Measurements from ENCODE around the gene GSTK1. TPM values are rescaled to one million over a fixed set of nuclear protein-coding genes. Genes with fewer than 3 reads are reported as not detected.

Gene GSTK1
- total and polyA plus RNA-seq, 9 of the 15 experiments (the other 6 are each of a cell fraction or from before 2014, with no cell fraction given) = 155 to 441 (median 233) TPM

- TF ChIP-seq, protein P1, sequence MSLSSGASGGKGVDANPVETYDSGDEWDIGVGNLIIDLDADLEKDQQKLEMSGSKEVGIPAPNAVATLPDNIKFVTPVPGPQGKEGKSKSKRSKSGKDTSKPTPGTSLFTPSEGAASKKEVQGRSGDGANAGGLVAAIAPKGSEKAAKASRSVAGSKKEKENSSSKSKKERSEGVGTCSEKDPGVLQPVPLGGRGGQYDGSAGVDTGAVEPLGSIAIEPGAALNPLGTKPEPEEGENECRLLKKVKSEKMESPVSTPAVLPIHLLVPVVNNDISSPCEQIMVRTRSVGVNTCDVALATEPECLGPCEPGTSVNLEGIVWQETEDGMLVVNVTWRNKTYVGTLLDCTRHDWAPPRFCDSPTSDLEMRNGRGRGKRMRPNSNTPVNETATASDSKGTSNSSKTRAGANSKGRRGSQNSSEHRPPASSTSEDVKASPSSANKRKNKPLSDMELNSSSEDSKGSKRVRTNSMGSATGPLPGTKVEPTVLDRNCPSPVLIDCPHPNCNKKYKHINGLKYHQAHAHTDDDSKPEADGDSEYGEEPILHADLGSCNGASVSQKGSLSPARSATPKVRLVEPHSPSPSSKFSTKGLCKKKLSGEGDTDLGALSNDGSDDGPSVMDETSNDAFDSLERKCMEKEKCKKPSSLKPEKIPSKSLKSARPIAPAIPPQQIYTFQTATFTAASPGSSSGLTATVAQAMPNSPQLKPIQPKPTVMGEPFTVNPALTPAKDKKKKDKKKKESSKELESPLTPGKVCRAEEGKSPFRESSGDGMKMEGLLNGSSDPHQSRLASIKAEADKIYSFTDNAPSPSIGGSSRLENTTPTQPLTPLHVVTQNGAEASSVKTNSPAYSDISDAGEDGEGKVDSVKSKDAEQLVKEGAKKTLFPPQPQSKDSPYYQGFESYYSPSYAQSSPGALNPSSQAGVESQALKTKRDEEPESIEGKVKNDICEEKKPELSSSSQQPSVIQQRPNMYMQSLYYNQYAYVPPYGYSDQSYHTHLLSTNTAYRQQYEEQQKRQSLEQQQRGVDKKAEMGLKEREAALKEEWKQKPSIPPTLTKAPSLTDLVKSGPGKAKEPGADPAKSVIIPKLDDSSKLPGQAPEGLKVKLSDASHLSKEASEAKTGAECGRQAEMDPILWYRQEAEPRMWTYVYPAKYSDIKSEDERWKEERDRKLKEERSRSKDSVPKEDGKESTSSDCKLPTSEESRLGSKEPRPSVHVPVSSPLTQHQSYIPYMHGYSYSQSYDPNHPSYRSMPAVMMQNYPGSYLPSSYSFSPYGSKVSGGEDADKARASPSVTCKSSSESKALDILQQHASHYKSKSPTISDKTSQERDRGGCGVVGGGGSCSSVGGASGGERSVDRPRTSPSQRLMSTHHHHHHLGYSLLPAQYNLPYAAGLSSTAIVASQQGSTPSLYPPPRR (CRISPR knock-in tag; IDR thresholded peaks at IDR 0.05; ENCODE audit: borderline replicate concordance) = no peak
Measured at GRCh38 chr7:143288836-143289235, 25.6 kb downstream of the GSTK1 start (continued).

DNA sequence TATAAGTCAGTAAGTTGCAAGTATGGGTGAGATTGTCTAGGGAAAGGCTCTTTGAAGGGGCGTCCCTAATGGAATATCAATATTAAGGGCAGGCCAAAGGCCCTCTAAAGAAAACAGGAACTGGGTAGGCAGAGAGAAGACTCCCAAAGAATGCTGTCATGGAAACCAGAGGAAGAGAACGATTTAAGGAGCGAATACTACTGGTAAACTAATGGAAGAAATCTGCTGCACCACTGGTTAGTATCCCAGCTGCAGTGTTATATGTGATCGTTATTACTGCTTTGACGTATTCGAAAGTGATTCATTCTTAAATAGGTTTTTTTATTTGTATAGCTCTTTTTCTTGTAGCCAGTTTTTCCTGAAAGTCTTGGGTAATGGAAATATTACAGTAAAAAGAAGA, 26.2 kb downstream of the GSTK1 start:
- Histone ChIP-seq H3K9ac (ENCODE audit: insufficient read depth in 1 of 2, low read depth in 2 of 2, low read length in 2 of 2) (peak overlapping the region; percentile 91 to 96), H3K9me3 (replicated peaks; ENCODE audit: control insufficient read depth, insufficient read depth, low read depth, low read length) (peaks cover 7% of the 10 kb centered on the region), H4K20me1 (replicated peaks; ENCODE audit: control insufficient read depth, insufficient read depth, low read length) (no peaks in the 10 kb centered on the region; the same call in 1 of the 2 replicates), H3K4me3 (peak overlapping the region; percentile 87), H3K27me3 (ENCODE audit: control insufficient read depth in 2 of 2, insufficient read depth in 2 of 2, low read length in 2 of 2) (no peaks in the 10 kb centered on the region), H3K79me2 (ENCODE audit: control insufficient read depth, insufficient read depth, low read length) (peaks cover 42% of the 10 kb centered on the region), H3K4me2 (ENCODE audit: insufficient read depth, low read length) (peak overlapping the region; percentile 85), H3K4me1 (replicated peaks in 1 of 2; ENCODE audit: control insufficient read depth in 2 of 2, insufficient read depth in 2 of 2, low read length in 2 of 2) (peaks cover 24 to 28% of the 10 kb centered on the region in 2 experiments; a peak in 4 of 5 replicates), H2AFZ (ENCODE audit: low read depth, low read length) (0 out of 2 replicates have a peak overlapping the region, but pooled peaks have one; percentile 98), H3K36me3 (ENCODE audit: control insufficient read depth, insufficient read depth, low read length) (peaks cover 49% of the 10 kb centered on the region), H3K9me1 (ENCODE audit: control insufficient read depth, insufficient read depth, low read length) (peaks cover 4% of the 10 kb centered on the region), H3K27ac (ENCODE audit: extremely low read depth, low read depth, low read length) (peak overlapping the region; percentile 96)
- in situ Hi-C loops (cut with MboI) = no loop called here
- intact Hi-C loops (cut with micrococcal nuclease) = loop anchor here (1.0 kb wide), 1 partner anchor 26 kb away; the partner anchor contains the start of gene GSTK1
- ATAC-seq (no peak), FAIRE-seq (no peak), DNase-seq (ENCODE audit: extremely low read depth in 1 of 4, low spot score in 3 of 4) (no peak)
- 7% methylated on average over 6 of the region's 6 CpGs for WGBS (ENCODE audit: insufficient coverage, low coverage, missing lambda C conversion rate)
- TF ChIP-seq POLR2AphosphoS5 (IDR thresholded peaks at IDR 0.05; ENCODE audit: control insufficient read depth, insufficient read depth, low read depth, low read length) (0 out of 2 replicates have a peak, but pooled peaks have one; percentile 26), HLTF (IDR thresholded peaks at IDR 0.05) (no peak), MAZ (CRISPR knock-in tag; conservative IDR thresholded peaks at IDR 0.05 in 1 of 2, IDR thresholded peaks at IDR 0.05 in 1 of 2) (peak in 1 of 2 experiments; percentile 49; a peak in 1 of 4 replicates), CHD1 (IDR thresholded peaks at IDR 0.05; ENCODE audit: low read length) (peak; percentile 34), ETV6 (IDR thresholded peaks at IDR 0.05; ENCODE audit: borderline replicate concordance in 1 of 2, low read depth in 2 of 2, low read length in 1 of 2) (no peak), ETV6 (CRISPR knock-in tag; IDR thresholded peaks at IDR 0.05; ENCODE audit: borderline replicate concordance) (0 out of 2 replicates have a peak, but pooled peaks have one; percentile 15), RBFOX2 (IDR thresholded peaks at IDR 0.05; ENCODE audit: low read depth, low read length) (peak; percentile 53; the same call in 1 of the 2 replicates), RFX1 (IDR thresholded peaks at IDR 0.05) (peak; percentile 76), SPI1 (IDR thresholded peaks at IDR 0.05; ENCODE audit: borderline replicate concordance, low read depth, low read length) (peak; percentile 97), NFYB (IDR thresholded peaks at IDR 0.05; ENCODE audit: extremely low read depth, insufficient read length) (no peak)
- TF ChIP-seq, protein P2, sequence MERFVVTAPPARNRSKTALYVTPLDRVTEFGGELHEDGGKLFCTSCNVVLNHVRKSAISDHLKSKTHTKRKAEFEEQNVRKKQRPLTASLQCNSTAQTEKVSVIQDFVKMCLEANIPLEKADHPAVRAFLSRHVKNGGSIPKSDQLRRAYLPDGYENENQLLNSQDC (CRISPR knock-in tag; IDR thresholded peaks at IDR 0.05) = 0 out of 2 replicates have a peak, but pooled peaks have one; percentile 4
- POLR2A ChIA-PET = interaction anchor here (0.6 to 1.8 kb wide), 6 partner anchors 10 to 62 kb away, joined by 3 to 6 read pairs (median 4); partner anchors contain the start of gene GSTK1
- BruUV-seq (replicated peaks) = no TSS peak
- CTCF ChIA-PET (ENCODE audit: low intra/inter-chr PET ratio) = no interaction called here

All from K562 (cell line).